Stimulated activated CD8-positive, alpha-beta memory T cell treated with anti-CD3 and anti-CD28 coated beads, Interleukin-7, amount 100 ng/mL, for 1 hour (primary cell): ENCODE measurements around the gene COX7A2.

Experiments used
- DNase-seq, 2 donors: peaks; one replicate each; pipeline ENCODE4 v3.0.0-alpha.2; 2020; ENCODE audit warnings: low read depth in 2 of 2

Gene COX7A2

GRCh38 chr6:75268121-75268987 is 24.8 kb upstream of the COX7A2 start:
- DNase-seq = no peak

- DNase-seq = no peak
Observed at GRCh38 chr6:75267461-75267860, 23.9 kb upstream of the COX7A2 start.

GRCh38 chr6:75266716-75267291 is 23.2 kb upstream of the COX7A2 start:
- no peak for DNase-seq

- no peak for DNase-seq
Observed at GRCh38 chr6:75263401-75263750, 19.8 kb upstream of the COX7A2 start.

GRCh38 chr6:75262716-75263400 is 19.3 kb upstream of the COX7A2 start:
- DNase-seq = no peak

GRCh38 chr6:75261299-75261698 is 17.7 kb upstream of the COX7A2 start:
- DNase-seq = no peak

- DNase-seq = no peak
Observed at GRCh38 chr6:75257343-75258087, 13.9 kb upstream of the COX7A2 start.

GRCh38 chr6:75250552-75250951 is 7.0 kb upstream of the COX7A2 start:
- DNase-seq = no peak

GRCh38 chr6:75249837-75250236 is 6.2 kb upstream of the COX7A2 start:
- DNase-seq = no peak

GRCh38 chr6:75246386-75246785 is 2.8 kb upstream of the COX7A2 start:
- no peak for DNase-seq

- no peak for DNase-seq
Observed at GRCh38 chr6:75244063-75244584, 523 bp upstream of the COX7A2 start.

- no peak for DNase-seq
Observed at GRCh38 chr6:75236630-75237029, 7.0 kb downstream of the COX7A2 start.

- DNase-seq = no peak
Observed at GRCh38 chr6:75235271-75235670, 8.3 kb downstream of the COX7A2 start.

- DNase-seq = no peak
Observed at GRCh38 chr6:75234126-75234865, 9.3 kb downstream of the COX7A2 start.

GRCh38 chr6:75233092-75233615 is 10.4 kb downstream of the COX7A2 start:
- DNase-seq = no peak

GRCh38 chr6:75230484-75231325 is 12.9 kb downstream of the COX7A2 start:
- no peak for DNase-seq

GRCh38 chr6:75224303-75224926 is 19.2 kb downstream of the COX7A2 start:
- no peak for DNase-seq

- no peak for DNase-seq
Observed at GRCh38 chr6:75223428-75223827, 20.2 kb downstream of the COX7A2 start.

GRCh38 chr6:75222261-75222660 is 21.3 kb downstream of the COX7A2 start:
- no peak for DNase-seq

- DNase-seq = no peak
Observed at GRCh38 chr6:75221116-75221515, 22.5 kb downstream of the COX7A2 start.
